HL-60 (cell line): ENCODE data around the gene JARID2.

ENCODE experiments used
- DNase-seq, 2 experiments: peaks; one replicate each; pipeline ENCODE4 v3.0.0-alpha.2; 2010 to 2020; ENCODE audit warnings: low read depth in 1 of 2, low spot score in 1 of 2
- H3K27ac ChIP-seq: fragments of 250-450 bp; sonication (Bioruptor Pico); replicated peaks from 2 replicates; pipeline ENCODE4 v1.5.1; 2020; ENCODE audit warnings: mild to moderate bottlenecking, moderate library complexity
- H3K27me3 ChIP-seq: fragments of 250-450 bp; sonication (Bioruptor Pico); 2 replicates; pipeline ENCODE4 v1.5.1; 2021; ENCODE audit warnings: mild to moderate bottlenecking, moderate library complexity; ENCODE audit not compliant: insufficient read depth, poor library complexity, severe bottlenecking
- H3K4me3 ChIP-seq: replicated peaks from 2 replicates; pipeline ENCODE4 v1.5.1; 2011; ENCODE audit warnings: mild to moderate bottlenecking, control low read depth, low read length; ENCODE audit not compliant: insufficient read depth
- CTCF ChIP-seq: IDR thresholded peaks from one replicate; pipeline ENCODE4 v1.5.1; 2011; ENCODE audit warnings: low read length, control low read depth, inconsistent platforms; ENCODE audit not compliant: insufficient read depth
- GABPA ChIP-seq: IDR thresholded peaks from 2 replicates; pipeline ENCODE4 v1.6.1; 2012; ENCODE audit warnings: low read depth
- POLR2AphosphoS5 ChIP-seq: IDR thresholded peaks from 2 replicates; pipeline ENCODE4 v1.6.1; 2012; ENCODE audit warnings: low read depth
- REST ChIP-seq: IDR thresholded peaks from 2 replicates; pipeline ENCODE4 v1.6.1; 2012; ENCODE audit warnings: low read depth; ENCODE audit not compliant: insufficient replicate concordance
- SPI1 ChIP-seq: IDR thresholded peaks from 2 replicates; pipeline ENCODE4 v1.6.1; 2012; ENCODE audit warnings: low read depth, mild to moderate bottlenecking, borderline replicate concordance

JARID2 gene

GRCh38 chr6:15370733-15371671 lies 125.1 kb downstream of the JARID2 start:
- H3K27ac ChIP-seq = no peak overlapping the region
- DNase-seq = no peak
- TF ChIP-seq SPI1 = no peak
- TF ChIP-seq REST = no peak
- TF ChIP-seq POLR2AphosphoS5 = no peak
- no peak for TF ChIP-seq CTCF
- TF ChIP-seq GABPA = no peak
- H3K27me3 ChIP-seq = no peaks in the 10 kb centered on the region
- no peak overlapping the region for H3K4me3 ChIP-seq

- Histone ChIP-seq H3K4me3 (no peak overlapping the region), H3K27ac (no peak overlapping the region), H3K27me3 (no peaks in the 10 kb centered on the region)
- no peak for DNase-seq
- no peak for TF ChIP-seq GABPA
- TF ChIP-seq CTCF = no peak
- no peak for TF ChIP-seq POLR2AphosphoS5
- no peak for TF ChIP-seq SPI1
- TF ChIP-seq REST = no peak
Measured at GRCh38 chr6:15372932-15373331, 127.1 kb downstream of the JARID2 start.

GRCh38 chr6:15374119-15374518 lies 128.2 kb downstream of the JARID2 start:
- no peak for DNase-seq
- no peaks in the 10 kb centered on the region for H3K27me3 ChIP-seq
- H3K4me3 ChIP-seq = no peak overlapping the region
- H3K27ac ChIP-seq = no peak overlapping the region
- TF ChIP-seq SPI1 = no peak
- no peak for TF ChIP-seq GABPA
- TF ChIP-seq CTCF = no peak
- no peak for TF ChIP-seq REST
- TF ChIP-seq POLR2AphosphoS5 = no peak
